WTC11 (cell line): ENCODE data around the gene VRTN.

Experiments
- AFF4 ChIP-seq: sonication (generic); formaldehyde crosslinking; IDR thresholded peaks from 2 replicates; pipeline ENCODE4 v1.8.1; 2023; ENCODE audit warnings: mild to moderate bottlenecking, missing genetic modification reagents, borderline replicate concordance
- CTCF ChIP-seq: fragments of 200-600 bp; IDR thresholded peaks from 2 replicates; pipeline ENCODE4 v1.8.0; 2022; ENCODE audit warnings: antibody characterized with exemption
- ESRRA ChIP-seq: sonication (generic); formaldehyde crosslinking; IDR thresholded peaks from 2 replicates; pipeline ENCODE4 v1.8.1; 2022; ENCODE audit warnings: mild to moderate bottlenecking, missing genetic modification reagents, borderline replicate concordance
- ZNF232 ChIP-seq: sonication (generic); formaldehyde crosslinking; IDR thresholded peaks from 2 replicates; pipeline ENCODE4 v1.8.0; 2022; ENCODE audit warnings: mild to moderate bottlenecking, missing genetic modification reagents

GRCh38 chr14:74391479-74391878 lies 43.2 kb downstream of the VRTN start:
- TF ChIP-seq CTCF: no peak
- TF ChIP-seq ESRRA (CRISPR knock-in tag): no peak
- TF ChIP-seq ZNF232 (CRISPR knock-in tag): no peak
- no peak for TF ChIP-seq AFF4 (CRISPR knock-in tag)
